Thoracic aorta (tissue), 2 donors: ENCODE data around the gene TSPAN12. TPM values are rescaled to one million over a fixed set of nuclear protein-coding genes. Genes with fewer than 3 reads are reported as not detected.

ENCODE experiments used
- ATAC-seq: fragments of 150-250 bp; one replicate; pipeline ENCODE4 v1.8.0; 2017; ENCODE audit warnings: low read depth; ENCODE audit not compliant: insufficient number of reproducible peaks, low FRiP score
- DNase-seq: peaks from one replicate; pipeline ENCODE4 v3.0.0-alpha.2; 2020; ENCODE audit warnings: low spot score
- H3K27ac ChIP-seq, 2 donors: fragments of 200-600 bp; sonication (generic); 1 replicate in 1 of 2; 2 replicates in 1 of 2; pipeline ENCODE4 v1.5.1; 2016; ENCODE audit warnings: mild to moderate bottlenecking in 2 of 2, moderate library complexity in 2 of 2
- H3K27me3 ChIP-seq: fragments of 200-600 bp; sonication (generic); replicated peaks from 2 replicates; pipeline ENCODE4 v1.6.0; 2016; ENCODE audit warnings: mild to moderate bottlenecking; ENCODE audit not compliant: insufficient read depth
- H3K36me3 ChIP-seq: fragments of 200-600 bp; sonication (generic); one replicate; pipeline ENCODE4 v1.5.1; 2016
- H3K4me1 ChIP-seq, 2 donors: fragments of 200-600 bp; sonication (generic); 1 replicate in 1 of 2; 2 replicates in 1 of 2; pipeline versions ENCODE4 v1.5.1 to v1.6.0; 2016; ENCODE audit warnings: low read depth in 2 of 2, mild to moderate bottlenecking in 1 of 2; ENCODE audit not compliant: control insufficient read depth in 1 of 2
- H3K4me3 ChIP-seq: fragments of 200-600 bp; sonication (generic); 2 replicates; pipeline ENCODE4 v1.5.1; 2016; ENCODE audit warnings: mild to moderate bottlenecking
- H3K9me3 ChIP-seq: fragments of 200-600 bp; sonication (generic); 2 replicates; pipeline ENCODE4 v1.5.1; 2016
- total RNA-seq, 2 donors: library from RNA; depleted of rRNA; stranded (reverse); fragments of >200 nt; gene quantifications; one replicate each; pipeline versions ENCODE4 v1.1.0 to v1.2.3, GENCODE V29; 2016
- TF ChIP-seq, protein P1 (sequence below): fragments of 200-600 bp; sonication (generic); IDR thresholded peaks from one replicate; pipeline ENCODE4 v1.5.1; 2019; ENCODE audit warnings: antibody characterized with exemption

TSPAN12 gene
- total RNA-seq, 2 donors from 2014 or later: 10.8 to 12.6 TPM

- H3K27me3 ChIP-seq: no peaks in the 10 kb centered on the region
- no peaks in the 10 kb centered on the region for H3K4me1 ChIP-seq
- no peak overlapping the region for H3K4me3 ChIP-seq
- TF ChIP-seq, protein P1, sequence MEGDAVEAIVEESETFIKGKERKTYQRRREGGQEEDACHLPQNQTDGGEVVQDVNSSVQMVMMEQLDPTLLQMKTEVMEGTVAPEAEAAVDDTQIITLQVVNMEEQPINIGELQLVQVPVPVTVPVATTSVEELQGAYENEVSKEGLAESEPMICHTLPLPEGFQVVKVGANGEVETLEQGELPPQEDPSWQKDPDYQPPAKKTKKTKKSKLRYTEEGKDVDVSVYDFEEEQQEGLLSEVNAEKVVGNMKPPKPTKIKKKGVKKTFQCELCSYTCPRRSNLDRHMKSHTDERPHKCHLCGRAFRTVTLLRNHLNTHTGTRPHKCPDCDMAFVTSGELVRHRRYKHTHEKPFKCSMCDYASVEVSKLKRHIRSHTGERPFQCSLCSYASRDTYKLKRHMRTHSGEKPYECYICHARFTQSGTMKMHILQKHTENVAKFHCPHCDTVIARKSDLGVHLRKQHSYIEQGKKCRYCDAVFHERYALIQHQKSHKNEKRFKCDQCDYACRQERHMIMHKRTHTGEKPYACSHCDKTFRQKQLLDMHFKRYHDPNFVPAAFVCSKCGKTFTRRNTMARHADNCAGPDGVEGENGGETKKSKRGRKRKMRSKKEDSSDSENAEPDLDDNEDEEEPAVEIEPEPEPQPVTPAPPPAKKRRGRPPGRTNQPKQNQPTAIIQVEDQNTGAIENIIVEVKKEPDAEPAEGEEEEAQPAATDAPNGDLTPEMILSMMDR: no peak
- no peaks in the 10 kb centered on the region for H3K36me3 ChIP-seq
- ATAC-seq: no peak
- no peaks in the 10 kb centered on the region for H3K9me3 ChIP-seq
- DNase-seq: no peak
- no peak overlapping the region for H3K27ac ChIP-seq
These were observed 16.8 kb upstream of the TSPAN12 start for GRCh38 chr7:120874722-120875121.

DNA sequence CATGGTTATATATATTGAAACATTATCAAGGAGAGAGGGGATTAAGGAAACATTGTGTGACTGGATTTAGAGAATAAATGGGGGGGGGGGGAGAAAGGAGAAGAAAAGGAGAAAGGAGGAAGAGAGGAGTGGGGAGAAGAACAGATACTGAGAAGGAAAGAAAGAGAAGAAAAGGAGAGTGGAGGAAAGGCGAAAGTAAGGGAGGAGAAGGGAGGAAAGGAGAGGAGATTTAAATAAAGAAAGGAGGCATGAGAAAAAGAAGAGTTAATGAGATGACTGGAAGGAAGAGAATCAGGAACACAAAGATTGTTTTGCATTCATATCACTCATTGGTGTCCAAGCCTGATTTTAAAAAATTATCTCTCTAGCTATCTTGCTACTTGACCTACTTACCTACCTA lies 16.1 kb upstream of the TSPAN12 start:
- H3K9me3 ChIP-seq: no peaks in the 10 kb centered on the region
- ATAC-seq (no peak), DNase-seq (no peak)
- TF ChIP-seq, protein P1: no peak
- no peak overlapping the region for H3K27ac ChIP-seq
- H3K27me3 ChIP-seq: no peaks in the 10 kb centered on the region
- no peak overlapping the region for H3K4me3 ChIP-seq
- no peaks in the 10 kb centered on the region for H3K4me1 ChIP-seq
- no peaks in the 10 kb centered on the region for H3K36me3 ChIP-seq

DNA sequence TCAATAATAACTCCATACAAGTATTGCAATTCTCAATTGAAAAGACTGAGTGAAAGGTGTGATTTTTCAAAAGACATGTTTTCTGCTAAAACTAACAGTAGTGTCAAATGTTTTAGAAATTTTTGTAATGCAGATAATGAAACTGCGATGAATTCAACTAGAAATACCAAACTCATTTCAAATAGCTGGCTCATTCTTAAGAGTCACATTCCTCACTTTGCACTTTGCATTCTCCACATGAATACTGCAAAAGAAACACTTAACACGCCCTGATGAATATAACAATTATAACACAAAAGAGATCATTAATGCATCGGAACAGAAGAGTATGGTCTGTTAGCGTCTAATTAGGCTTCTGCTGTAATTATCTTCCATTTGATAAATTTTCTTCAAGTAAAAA lies 15.5 kb upstream of the TSPAN12 start:
- Histone ChIP-seq H3K36me3 (no peaks in the 10 kb centered on the region), H3K27me3 (no peaks in the 10 kb centered on the region), H3K9me3 (no peaks in the 10 kb centered on the region), H3K4me1 (no peaks in the 10 kb centered on the region), H3K4me3 (no peak overlapping the region), H3K27ac (no peak overlapping the region)
- TF ChIP-seq, protein P1: no peak
- ATAC-seq (no peak), DNase-seq (no peak)

DNA sequence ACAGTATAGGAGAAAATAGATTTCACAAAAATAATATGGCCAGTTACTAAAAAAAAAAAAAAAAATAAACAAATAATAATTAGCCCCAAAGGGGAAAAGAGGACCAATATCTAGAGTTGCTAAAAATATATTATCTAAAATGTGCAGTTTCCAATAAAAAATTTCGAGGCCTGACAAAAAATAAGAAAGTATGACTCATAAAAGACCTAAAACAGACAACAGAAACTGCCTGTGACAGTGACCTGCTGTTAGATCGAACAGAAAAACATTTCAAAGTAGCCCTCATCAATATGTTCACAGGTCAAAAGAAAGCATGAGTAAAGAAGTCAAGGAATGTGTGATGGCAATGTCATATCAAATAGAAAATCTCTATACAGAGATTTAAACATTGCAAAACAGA lies 11.8 kb upstream of the TSPAN12 start:
- peaks cover 3 to 7% of the 10 kb centered on the region in 2 donors for H3K4me1 ChIP-seq
- H3K27me3 ChIP-seq: no peaks in the 10 kb centered on the region
- no peak overlapping the region for H3K4me3 ChIP-seq
- H3K9me3 ChIP-seq: no peaks in the 10 kb centered on the region
- ATAC-seq: no peak
- TF ChIP-seq, protein P1: no peak
- no peak overlapping the region for H3K27ac ChIP-seq
- no peak for DNase-seq
- H3K36me3 ChIP-seq: no peaks in the 10 kb centered on the region

DNA sequence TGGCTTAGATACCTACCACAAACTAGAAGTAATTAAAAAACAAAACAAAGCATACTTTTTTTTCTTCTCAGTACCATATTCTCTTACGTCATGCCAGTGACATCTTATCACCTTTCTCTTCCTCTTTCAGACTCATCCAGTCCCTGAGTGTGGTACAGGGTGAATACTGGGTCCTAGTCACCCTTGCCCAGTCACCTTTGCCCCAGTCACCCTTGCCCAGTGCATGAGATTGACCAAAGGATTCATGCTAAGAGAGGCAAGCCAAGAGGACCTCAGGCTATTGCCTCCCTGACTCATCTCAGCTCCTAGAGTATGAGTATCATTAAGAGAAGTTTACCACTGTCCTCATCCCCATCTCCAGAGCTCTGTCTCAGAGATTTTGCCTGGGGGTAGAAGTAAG lies 10.0 kb upstream of the TSPAN12 start:
- Histone ChIP-seq H3K9me3 (no peaks in the 10 kb centered on the region), H3K4me1 (peaks cover 3 to 12% of the 10 kb centered on the region in 2 donors), H3K36me3 (no peaks in the 10 kb centered on the region), H3K4me3 (no peak overlapping the region), H3K27ac (no peak overlapping the region), H3K27me3 (no peaks in the 10 kb centered on the region)
- TF ChIP-seq, protein P1: no peak
- ATAC-seq (no peak), DNase-seq (no peak)
